ENCODE data around the gene PREX1.
"Not testable (repeated sequence)": the region's sequence is repeated elsewhere in the genome, so short reads cannot be mapped to it uniquely, and the experiment has no call there.

The PREX1 gene

DNA sequence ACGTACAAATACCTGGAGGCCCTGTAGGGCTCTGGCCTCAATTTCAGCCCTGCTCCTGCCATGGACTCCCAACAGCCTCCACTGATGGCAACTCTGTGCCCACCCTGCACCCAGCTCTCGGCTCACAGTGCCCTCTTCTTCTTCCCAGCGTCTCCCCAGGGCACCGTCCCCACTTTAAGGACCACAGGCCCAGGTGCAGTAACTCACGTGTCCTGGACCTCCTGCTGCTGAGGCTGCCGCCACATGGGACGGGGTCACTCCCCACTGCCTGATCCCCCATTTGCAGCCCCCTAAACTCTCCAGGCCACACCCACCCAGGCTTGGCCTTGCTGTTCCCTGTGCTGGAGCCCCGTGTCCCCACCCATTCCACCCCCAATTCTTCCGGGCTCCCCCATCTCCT is 223.4 kb downstream of the PREX1 start:
- no peak for DNase-seq (ENCODE audit: low read depth)

DNA sequence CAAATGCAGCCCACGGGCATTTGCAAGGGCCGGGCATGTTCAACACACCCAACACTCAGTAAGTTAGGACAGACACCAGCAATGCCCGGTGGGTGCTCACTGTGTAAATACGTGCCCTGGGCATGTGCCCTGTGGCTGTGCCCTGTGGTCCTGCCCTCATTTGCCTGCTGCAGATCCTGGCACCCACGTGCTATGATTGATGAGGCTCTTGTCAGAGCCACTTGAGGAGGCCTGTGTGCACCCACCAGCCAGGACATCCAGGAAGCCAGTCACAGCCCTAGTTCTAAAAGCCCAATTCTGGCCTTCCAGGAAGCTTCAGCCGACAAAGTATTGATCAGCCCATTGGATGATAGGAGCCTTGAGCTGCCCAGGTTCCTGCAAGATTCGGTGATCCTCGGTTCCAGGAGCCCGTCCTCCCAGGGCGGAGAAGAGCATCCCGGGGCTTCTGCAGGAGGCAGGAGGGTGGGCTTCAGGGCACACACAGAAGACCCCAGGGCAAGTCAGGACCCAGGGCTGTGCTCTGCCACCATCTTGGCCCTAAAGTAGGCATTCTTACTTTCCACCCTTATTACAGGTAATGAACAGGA is 223.9 kb downstream of the PREX1 start:
- DNase-seq (ENCODE audit: low read depth) = no peak

DNA sequence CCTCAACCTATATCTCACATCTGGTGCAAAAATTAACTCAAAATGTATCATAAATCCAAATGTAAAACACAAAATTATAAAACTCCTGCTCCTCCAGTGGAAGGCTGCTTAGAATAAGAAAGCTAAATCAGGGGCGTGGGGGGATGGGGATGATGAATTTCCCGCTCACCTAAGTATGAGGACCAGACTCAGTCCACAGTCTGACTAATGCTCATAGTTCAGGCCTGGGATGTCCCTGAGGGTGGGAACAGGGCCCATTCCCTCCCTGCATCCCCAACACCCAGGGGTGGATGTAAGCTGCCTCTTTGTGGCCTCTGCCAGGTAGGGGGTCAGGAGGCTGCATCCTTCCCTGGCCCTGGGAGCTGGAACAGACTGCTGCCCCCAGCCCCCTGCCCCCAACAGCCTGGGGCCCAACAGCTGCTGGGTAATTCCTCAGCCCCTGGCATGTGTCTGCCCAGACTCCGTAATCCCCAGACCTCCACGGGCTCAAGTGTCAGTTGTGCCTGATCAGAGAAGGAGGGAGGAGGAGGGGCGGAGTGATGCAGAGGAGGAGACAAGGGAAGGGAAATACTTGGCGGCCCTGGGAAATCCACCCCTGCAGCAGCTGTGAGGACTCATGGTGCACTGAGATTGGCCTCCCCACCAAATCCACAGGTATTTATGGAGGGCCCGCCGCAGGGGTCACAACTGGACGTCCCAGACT is 224.5 kb downstream of the PREX1 start:
- DNase-seq (ENCODE audit: low read depth) = no peak

DNA sequence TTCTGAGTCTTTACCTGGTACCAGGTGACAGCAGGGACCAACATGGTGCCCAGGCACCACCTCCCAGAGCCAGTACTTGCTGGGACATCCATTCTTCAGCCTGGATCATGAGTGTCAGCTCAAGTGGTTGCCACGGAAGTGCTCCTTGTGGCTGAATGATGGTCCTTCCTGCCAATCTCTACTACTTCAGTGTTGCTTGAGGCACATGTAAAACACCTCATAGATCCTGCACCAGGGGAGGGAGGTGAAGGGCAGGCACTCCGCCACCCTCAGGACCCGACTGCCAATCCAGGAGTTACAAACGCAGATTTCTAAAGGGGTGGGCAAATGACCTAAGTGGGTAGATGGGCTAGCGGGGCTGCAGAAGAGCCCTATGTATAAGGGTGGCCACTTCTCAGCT is 226.0 kb downstream of the PREX1 start:
- no peak for DNase-seq (ENCODE audit: low read depth)

DNA sequence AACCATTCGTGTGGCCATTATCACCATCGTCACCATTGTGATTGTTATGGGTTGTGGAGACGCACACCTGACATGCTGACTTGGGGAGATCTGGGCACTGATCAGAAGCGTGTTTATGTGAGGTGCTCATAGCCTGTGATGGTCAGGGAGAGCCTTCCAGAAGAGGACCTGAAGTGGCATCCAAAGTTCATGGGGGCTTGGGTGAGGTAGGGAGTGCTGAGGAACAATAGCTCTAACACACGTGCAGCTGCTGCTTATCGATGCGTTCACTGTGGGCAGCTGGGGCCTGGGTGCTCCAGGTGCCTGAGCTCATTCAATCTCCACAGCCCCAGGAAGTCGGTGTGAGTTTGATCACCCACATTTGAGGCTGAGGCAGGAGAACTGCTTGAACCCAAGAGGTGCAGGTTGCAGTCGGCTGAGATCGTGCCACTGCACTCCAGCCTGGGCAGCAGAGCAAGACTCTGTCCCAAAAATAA is 227.3 kb downstream of the PREX1 start:
- no peak for DNase-seq (ENCODE audit: low read depth)

DNA sequence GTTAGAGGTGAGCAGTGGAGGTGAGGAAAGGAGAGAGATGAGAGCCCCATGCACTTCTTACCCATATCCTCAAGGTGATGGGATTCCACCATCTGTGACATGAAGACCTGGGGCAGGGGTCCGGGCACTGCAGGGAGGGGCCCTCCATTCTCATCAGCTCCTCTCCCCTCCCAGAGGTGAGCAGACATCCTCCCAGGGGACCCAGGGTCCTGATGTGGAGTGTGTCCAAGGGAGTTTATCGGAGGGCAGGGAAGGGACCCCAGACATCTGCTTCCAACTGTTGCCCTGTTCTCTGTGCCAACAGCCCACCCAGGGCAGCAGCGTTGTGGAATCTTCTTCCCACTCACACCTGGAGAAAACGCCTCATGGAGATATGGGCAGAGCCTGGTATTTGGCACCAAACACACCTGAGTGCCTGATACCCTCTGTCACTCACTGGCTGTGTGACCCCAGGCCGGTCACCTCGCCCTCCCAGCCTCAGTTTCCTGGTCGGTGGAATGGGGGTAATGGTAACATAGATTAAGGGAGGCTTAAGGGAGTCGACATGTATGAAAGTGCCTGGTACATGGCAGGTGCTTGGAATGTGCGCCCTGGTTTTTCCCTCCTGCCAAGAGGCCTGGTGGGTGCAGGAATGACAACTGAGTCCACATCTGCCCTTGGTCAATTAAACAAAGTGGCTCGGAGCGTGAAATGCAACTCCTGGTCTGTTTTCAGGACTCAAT is 227.9 kb downstream of the PREX1 start:
- DNase-seq (ENCODE audit: low read depth) = no peak

DNA sequence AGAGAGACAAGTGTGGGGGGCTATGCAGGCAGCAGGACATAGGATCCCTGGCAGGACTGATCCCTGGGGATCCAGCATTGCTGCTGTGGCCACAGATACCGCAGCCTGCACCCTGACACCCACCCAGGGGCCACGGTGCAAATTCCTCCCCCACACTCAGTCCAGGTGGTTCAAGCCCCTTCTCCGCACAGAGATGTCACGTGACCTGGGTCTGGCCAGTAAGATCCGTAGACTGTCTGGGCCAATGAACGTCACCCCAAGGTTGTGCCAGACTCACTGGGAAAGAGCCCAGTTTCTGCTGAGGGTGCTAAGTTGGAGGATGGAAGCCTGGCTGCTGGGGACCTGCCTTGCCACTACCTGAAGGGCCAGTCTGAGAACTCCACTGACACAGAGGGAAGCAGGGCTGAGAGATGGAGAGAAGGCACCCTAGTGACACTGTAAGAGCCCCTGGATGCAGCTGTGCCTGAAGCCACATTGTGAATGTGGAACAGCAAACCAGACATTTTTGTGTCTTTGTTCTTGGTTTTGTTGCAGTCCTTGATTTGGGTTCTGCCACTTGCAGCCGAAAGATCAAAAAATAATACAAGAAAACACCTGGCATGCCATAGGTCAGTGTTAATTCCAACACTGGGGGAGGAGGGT is 228.6 kb downstream of the PREX1 start:
- DNase-seq (ENCODE audit: low read depth) = no peak

DNA sequence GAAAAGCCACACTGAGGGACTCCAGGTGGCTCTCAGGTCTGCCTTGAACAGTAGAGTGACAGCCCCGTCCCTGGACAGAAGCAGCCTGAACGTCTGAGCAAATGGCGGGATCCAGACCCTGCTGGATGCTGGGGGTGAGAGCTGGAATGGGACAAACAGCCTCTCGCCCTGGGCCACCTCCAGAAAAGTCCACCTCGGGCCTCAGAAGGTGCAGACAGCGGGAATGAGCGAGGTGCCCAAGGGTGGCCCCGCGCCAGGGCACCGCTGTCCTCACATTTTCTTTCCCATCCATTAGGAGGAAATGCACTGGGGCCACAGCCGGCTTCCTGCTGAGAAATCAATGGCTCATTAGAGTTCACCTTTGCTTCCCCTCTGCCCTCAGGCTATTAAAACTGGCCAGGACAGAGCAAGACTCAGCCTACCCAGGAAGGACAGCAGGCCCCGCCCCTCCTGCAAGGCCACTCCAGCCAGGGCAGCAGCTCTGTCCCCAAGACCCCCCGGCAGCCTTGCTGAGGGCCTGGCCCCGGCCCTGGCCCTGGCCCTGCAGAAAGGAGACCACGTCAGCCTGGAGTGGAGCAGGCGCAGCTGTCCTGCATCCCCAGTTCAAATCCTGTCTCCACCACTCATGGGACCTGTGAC is 229.4 kb downstream of the PREX1 start:
- not testable (repeated sequence) for DNase-seq (ENCODE audit: low read depth)

DNA sequence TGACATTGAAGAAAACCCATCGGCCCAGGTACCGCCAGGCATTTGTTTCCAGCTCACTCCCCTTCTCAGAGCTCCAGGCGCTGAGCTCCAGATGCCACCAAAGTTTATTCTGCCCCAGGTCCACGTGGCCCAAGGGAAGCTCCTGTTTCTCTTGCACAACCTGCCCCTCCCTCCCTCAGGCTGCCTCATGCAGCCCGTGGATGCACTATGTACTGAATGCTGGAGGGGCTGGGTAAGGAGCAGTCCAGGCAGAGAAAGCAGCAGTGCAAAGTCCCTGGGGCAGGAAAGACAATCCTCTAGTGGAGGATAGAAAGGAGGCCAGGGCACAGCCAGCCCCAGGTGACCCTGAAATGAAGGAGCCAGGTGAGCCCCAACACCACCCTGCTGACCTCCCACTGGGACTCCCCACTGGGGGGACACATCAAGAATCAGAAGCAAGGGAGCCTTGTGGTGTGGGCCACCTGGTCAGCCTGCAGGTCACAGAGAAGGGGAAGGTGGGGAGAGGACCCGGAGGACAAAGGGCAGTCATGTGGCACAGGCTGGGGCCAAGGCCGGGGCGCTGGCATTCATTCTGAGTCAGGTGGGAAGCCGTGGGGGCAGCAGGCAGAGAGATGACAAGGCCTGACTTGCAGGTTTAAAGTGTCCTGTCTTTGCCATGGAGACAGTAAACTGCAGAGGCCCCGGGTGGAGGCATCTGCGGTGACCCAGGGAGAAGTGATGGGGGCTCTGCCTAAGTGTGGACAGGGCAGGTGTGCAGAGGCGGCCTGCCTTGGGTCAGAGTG is 230.1 kb downstream of the PREX1 start:
- no peak for DNase-seq (ENCODE audit: low read depth)

DNA sequence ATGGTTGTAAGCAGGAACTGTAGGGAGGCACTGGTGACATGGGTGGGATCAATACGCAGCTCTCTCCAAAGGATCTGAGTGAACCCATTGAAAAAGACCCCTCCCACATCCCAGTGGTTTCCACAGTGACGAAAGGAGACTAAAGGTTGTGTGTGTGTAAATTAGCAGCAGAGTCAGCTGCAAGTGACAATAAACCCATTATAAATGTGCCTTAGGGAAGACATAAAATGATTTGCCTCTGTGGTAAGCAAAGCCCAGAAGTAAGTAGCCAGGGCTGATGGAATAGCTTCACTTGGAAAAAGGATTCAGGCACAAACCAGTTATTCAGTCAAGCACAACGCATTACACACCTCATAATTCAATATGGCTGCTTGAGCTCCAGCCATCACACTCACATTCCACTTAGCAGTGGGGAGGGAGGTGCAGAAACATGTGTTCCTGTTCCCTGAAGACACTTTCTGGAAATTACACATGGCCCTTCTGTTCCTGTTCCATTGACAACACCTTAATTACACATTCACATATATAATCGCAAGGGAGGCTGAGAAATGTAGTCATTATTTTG is 231.4 kb downstream of the PREX1 start:
- DNase-seq (ENCODE audit: low read depth) = no peak

DNA sequence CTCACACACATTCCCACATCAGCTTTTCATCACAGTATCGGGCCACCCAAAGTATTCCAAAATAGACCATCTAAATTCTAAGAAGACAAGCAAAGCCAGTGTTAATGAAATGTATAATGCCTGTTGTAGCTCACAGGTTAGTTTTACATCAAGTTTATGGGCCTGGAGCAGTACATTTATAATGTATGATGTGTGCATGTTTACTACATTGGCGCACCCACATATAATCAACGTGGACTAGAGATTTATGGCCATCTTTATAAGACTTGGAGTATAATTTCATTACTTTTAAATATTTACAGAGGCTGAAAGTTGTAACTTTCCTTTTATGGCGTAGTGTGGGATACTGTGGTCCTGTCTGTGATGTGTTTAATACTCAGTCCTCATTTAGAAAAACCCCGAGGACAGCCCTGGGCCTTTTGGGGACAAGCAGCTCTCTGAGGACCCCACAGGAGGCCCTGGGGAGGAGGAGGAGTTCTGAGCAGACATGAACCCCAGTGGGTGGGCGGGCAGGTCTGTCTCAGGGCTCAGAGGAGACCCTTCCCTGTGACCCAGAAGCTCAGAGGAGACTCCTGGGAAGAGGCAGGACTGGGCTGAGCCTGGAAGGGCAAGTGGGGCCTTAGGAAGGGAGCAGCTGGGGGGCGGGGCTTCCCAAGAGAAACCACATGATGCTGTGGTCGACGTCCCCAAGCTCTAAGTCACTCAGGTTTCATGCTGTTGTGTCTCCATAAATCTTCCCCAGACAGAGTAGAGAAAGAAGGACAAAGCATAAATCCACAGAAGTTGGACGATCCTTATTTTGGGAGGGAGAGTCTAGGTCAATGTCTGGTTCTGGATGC is 232.1 kb downstream of the PREX1 start:
- no peak for DNase-seq (ENCODE audit: low read depth)

DNA sequence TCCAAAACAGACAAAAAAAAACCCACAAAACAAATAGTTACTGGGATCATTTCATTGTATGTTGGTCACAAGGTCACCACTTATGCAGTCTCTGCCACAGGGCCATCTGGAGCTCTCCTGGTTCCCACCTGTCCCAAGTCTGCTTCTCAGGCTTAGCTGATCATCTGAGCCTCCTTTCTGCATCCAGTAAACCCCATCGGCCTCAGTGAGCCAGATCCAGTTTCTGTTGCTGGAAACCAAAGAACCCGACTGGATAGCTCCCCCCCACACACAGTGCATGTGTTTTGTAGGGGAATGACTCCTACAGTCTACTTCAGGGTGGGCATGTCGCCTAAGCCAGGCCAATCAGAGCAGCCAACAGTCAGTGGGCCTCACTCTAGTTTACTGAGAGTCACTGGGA is 233.3 kb downstream of the PREX1 start:
- no peak for DNase-seq (ENCODE audit: low read depth)

DNA sequence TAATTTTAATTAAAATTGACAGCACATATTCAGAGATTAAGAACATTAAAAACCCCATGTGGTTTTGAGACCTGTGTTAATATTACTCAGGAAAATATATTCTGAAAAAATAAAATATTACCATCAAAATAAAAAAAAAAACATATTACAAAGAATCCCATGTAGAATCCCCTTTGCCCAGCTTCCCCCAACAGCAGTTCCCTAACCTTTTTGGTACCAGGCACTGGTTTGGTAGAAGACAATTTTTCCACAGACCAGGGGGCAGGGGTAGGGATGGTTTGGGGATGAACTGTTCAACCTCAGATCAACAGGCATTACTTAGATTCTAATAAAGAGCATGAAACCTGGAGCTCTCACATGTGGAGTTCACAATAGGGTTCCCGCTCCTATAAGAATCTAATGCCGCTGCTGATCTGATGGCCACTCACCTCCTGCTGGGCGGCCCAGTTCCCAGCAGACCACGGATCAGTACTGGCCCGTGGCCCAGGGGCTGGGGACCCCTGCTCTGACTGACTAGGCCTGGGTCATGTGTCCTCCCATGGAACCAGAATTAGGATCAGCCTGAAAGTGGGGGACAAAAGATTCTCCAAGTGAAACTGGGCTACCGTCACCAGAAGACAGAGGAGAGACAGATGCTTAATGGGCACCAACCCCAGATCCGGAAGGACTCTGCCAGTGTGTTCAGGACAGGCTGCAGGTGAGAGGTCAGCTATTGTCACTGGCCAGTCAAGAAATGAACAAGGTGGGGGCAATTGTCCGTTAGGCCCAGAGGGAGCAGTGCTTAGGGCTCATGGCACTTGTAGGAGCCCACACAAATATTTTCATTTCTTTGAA is 235.5 kb downstream of the PREX1 start:
- no peak for DNase-seq (ENCODE audit: low read depth)

DNA sequence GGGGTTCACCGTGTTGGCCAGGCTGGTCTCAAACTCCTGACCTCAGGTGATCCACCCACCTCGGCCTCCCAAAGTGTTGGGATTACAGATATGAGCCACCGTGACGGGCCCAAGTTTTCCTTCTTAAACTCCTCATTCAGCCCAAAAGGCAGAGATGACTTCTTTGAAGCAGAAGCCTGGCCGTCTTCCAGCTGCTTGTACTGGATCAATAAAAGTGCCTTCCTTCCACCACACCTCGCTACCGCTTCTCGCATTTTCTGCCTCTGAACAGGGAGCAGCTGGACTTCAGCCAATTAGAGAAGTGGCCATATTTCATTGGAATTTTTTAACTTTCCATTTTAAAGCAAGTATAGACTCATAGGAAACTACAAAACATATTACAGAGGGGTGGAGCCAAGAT is 241.1 kb downstream of the PREX1 start:
- DNase-seq (ENCODE audit: low read depth) = no peak

DNA sequence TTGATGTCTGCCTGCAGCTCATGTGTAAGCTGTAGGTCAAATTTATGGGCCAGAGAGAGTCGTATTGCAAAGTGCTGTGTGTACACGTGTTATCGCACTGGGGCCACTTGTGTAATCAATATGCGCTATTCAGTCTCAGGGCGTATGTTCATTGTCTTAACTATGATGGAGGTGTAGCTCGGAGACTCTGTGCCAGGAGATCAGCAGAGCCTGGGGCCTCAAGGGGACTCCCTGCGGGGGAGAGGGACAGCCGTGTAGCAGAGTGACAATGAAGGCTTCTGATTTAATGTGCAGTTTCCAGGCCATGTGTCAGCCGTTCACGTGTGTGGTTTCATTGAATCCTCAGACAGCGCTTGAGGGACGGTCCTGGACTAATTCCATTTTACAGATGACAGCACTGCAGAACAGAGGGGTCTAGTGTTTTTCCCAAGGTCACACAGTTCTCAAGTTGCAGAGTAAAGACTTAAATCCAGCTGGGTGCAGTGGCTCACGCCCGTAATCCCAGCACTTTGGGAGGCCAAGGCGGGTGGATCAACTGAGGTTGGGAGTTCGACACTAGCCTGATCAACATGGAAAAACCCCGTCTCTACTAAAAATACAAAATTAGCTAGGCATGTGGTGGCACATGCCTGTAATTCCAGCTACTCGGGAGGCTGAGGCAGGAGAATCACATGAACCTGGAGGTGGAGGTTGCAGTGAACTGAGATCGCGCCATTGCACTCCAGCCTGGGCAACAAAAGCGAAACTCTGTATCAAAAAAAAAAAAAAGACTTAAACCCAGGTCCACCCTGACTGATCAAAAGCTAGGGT is 242.5 kb downstream of the PREX1 start:
- DNase-seq (ENCODE audit: low read depth) = no peak

DNA sequence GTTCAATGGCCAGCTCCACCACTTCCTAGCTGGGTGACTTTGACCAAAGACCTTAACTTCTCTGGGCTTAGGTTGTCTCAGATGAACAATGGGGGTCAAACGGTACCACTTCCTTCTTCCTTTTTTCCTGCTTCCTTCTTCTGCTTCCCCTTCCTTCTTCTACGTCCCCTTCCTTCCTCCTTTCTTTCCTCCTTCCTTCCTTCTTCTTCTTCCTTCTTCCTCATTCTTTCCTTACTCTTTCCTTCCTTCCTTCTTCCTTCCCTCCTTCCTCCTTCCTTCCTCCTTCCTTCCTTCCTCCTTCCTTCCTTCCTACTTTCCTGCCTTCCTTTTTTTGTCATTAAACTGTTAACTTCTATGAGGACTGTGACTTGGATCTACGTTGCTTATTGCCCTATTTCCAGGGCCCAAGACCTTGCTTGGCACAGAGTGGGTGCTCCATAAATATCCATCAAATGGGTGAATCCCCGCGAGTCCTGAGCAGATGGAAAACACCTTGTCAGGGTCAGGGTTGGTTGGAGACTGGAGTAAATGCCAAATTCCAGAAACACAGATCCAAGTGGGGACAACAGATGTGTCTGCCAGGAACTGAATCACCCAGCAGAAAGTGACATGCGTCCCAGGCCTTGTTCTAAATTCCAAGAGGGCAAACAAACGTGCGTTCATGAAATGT is 243.3 kb downstream of the PREX1 start:
- no peak for DNase-seq (ENCODE audit: low read depth)

DNA sequence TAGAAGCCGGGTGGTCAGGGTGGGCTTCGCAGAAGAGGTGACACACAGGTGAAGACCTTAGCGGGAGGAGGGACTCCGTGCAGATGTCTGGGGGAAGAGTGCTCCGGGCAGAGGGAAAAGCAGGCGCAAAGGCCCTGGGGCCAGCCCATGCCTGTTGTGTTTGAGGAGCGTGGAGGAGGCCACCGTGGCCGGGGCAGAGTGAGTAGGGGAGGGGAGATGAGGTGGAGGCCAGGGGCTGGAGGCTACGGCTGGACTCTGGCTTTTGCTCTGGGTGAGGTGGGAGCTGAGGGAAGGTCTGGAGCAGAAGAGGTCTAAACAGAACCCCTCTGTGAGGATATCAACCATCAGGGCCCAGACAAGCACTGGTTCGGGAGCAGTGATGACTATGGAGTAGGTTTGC is 244.0 kb downstream of the PREX1 start:
- no peak for DNase-seq (ENCODE audit: low read depth)

DNA sequence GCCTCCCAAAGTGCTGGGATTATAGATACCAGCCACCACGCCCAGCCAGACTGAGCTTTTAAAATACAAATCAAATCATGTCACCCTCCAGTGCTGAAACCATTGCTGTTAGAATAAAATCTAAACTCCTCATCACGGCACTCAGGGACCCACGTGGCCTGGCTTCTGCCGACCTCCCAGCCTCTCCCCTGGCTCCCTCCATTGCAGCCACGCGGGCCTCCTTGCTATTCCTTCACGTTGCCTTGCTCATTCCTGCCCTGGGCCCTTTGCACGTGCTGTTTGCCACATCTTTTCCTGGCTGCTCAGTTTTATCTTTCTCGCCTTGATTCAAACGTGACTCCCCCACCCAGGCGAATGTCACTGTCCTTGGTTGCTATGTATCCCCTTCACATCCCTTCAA is 244.6 kb downstream of the PREX1 start:
- no peak for DNase-seq (ENCODE audit: low read depth)
